Left colon (tissue), 2 donors: ENCODE data around the gene IGHMBP2. TPM values are rescaled to one million over a fixed set of nuclear protein-coding genes. Genes with fewer than 3 reads are reported as not detected.

Source experiments
- ATAC-seq: fragments of 200-7000 bp; cut with Tn5 transposase; one replicate; pipeline ENCODE4 v1.9.1; 2020; ENCODE audit warnings: mild to moderate bottlenecking, moderate library complexity
- DNase-seq, 2 donors: peaks; one replicate each; pipeline ENCODE4 v3.0.0-alpha.2; 2020
- intact Hi-C, 2 donors: fragments of 100-400 bp; cut with DNase I in 1 of 2; cut with micrococcal nuclease in 1 of 2; formaldehyde crosslinking; loops; one replicate each; pipeline versions ENCODE4 v1.11.2 to v1.14.0; 2022; cut with DNase I, micrococcal nuclease
- total RNA-seq, 2 donors: library from RNA; stranded (reverse); fragmentation: NEBNext Ultra II Directional; extraction: Animal tissue kit (Norgen Biotek cat#: 25700); gene quantifications; one replicate each; pipeline ENCODE4 v1.2.1, GENCODE V29; 2021
- donor health status: DM: no; HTN: no; CAD: no.
- donor health status: DM: yes; HTN: yes; CAD: no.

Gene IGHMBP2
- total RNA-seq, 2 donors from 2014 or later = 17.5 to 20.8 TPM

- DNase-seq = no peak
- intact Hi-C loops = no loop called here
- ATAC-seq = no peak
These were observed 32.0 kb downstream of the IGHMBP2 start for GRCh38 chr11:68935516-68936357.

DNA sequence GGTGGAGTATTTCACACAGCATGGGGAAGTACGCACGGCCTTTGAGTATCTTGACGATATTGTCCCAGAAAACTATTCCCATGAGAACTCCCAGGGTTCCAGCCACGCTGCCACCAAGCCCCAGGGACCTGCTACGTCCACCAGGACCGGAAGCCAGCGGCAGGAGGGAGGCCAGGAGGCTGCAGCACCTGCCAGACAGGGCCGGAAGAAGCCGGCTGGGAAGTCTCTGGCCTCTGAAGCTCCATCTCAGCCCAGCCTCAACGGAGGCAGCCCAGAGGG, 32.6 kb downstream of the IGHMBP2 start:
- intact Hi-C loops = no loop called here
- DNase-seq = no peak
- ATAC-seq = no peak

DNA sequence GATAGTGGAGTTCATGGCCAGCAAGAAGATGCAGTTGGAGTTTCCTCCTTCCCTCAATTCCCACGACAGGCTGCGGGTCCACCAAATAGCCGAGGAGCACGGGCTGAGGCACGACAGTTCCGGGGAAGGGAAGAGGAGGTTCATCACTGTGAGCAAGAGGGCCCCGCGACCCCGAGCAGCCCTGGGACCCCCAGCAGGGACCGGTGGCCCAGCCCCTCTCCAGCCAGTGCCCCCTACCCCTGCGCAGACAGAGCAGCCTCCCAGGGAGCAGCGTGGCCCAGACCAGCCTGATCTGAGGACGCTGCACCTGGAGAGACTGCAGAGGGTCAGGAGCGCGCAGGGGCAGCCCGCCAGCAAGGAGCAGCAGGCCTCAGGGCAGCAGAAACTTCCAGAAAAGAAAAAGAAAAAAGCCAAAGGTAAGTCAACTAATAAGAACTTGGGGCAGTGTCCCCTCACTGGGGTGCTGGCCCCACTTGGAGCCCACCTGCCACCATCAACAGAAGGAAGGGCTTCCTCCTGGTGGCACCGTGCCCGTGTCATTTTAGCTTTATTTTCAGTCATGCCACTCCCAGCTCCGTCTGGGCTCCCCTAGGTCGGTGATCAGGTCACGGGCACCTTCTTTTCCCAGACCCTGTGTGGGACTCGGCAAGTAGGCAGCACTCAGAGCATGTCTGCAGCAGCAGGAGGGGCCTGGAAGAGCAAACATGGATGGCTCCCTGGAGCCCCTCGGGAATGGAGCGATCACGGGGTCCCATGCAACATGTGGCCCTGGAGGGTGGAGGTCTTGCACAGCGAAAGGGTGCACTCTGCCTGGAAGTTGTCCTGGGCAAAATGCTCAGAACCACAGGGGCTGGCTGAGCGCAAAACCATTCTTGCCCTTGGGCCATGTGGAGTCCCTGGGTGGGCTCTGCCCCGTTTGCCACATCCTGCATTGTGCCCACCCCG, 33.3 kb downstream of the IGHMBP2 start:
- intact Hi-C loops = no loop called here
- DNase-seq (no peak), ATAC-seq (no peak)

DNA sequence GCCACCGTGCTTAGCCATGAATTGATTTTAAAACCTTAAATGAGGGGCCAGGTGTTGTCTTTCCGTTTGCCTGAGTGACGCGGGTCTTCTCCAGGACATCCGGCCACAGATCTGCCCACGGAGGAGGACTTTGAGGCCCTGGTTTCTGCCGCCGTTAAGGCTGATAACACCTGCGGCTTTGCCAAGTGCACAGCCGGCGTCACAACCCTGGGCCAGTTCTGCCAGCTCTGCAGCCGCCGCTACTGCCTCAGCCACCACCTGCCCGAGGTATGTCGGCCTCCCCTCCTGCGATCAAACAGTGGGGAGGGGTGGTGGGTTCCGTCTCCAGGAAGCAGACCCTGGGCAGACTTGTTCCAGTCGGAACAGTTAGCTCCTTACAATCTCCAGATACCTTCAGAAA, 34.4 kb downstream of the IGHMBP2 start:
- intact Hi-C loops = no loop called here
- no peak for DNase-seq
- ATAC-seq = no peak

GRCh38 chr11:68938816-68939582, 35.3 kb downstream of the IGHMBP2 start:
- no peak for DNase-seq
- intact Hi-C loops = no loop called here
- ATAC-seq = no peak

DNA sequence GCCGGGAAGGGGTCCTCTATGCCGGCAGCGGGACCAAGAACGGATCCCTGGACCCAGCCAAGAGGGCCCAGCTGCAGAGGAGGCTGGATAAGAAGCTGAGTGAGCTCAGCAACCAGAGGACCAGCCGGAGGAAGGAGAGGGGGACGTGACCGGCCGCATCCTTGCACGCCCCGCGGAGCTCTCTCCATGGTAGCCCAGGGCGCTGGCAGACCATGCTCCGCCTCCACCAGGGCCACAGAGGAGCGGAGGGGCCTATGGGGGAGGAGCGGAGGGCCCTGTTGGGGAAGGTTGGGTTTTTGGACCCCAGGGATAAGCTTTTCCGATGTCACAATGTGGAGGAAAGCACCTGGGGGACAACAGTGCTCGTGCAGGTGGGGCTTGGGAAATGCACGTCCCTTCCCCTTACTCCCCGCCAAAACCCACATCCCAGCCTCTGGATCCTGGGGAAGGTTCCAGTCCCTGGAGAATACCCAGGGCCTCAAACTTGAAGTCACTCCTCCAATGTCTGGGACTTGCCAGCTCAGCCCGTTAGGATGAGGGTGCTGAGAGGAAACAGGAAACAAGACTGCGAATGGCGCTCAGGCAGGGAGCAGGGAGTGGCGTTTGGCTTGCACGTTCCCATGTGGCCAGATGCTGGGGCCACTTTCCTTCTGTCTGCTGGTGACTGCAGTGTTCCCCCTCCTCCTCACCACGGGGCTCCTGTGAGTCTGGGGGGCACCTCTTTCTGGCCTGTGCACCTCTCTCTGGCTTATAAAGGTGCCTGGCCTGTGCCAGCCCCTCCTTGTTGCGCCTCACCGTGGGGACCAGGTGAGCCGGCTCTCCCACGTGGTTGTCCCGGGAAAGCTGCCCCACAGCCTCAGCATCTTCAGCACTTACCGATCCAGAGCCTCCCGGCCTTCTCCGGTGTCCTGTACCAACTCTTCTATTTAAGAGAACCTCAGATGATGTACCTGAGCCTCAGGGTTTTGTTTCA, 36.2 kb downstream of the IGHMBP2 start:
- ATAC-seq (no peak), DNase-seq (no peak)
- intact Hi-C loops = loop anchor here in 1 of 2 donors (10.0 kb wide), 1 partner anchor 65 kb away; no protein-coding TSS in a partner anchor

- DNase-seq (no peak), ATAC-seq (no peak)
- intact Hi-C loops = loop anchor here in 1 of 2 donors (10.0 kb wide), 1 partner anchor 64 kb away; no protein-coding TSS in a partner anchor
These were observed 37.1 kb downstream of the IGHMBP2 start for GRCh38 chr11:68940651-68941323.

DNA sequence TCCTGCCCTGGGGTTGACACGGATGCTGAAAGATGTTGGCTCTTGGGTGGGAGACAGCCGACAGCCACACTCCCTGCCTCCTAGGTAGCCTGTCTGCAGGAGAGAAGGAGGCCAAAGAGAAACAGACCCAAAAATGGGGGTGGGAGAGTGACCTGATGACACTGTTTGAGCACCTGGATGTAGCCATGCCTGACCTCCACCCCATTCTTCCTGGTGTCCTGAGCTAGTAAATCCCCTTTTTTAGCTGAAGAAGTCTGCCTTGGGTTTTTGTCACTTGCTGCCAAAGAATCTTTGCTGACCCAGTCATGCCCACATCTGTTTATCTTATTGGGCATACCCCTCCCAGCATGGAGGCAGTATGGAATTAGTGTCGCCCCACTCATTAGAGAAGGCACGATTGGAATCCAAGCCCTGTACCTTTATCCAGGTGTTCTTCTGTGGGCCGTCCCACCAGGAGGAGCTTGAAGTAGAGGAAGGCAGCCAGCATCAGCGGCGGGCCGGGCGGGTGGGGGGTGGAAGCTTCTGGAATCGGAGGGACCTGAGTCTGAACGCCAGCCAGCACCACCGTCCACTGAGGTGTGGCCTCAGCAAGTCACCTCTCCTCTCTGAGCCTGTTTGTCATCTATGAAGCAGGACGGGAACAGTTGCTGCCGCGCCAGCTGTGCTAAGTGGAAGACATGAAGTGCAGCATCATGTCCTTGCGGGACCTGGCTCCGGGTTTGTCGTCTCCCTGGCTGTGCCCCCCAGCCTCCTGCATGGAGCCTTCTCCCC, 37.8 kb downstream of the IGHMBP2 start:
- intact Hi-C loops = loop anchor here in 1 of 2 donors (10.0 kb wide), 1 partner anchor 63 kb away; no protein-coding TSS in a partner anchor
- DNase-seq (no peak), ATAC-seq (no peak)

GRCh38 chr11:68942095-68942620, 38.5 kb downstream of the IGHMBP2 start:
- no peak for ATAC-seq
- intact Hi-C loops = loop anchor here in 1 of 2 donors (10.0 kb wide), 1 partner anchor 63 kb away; no protein-coding TSS in a partner anchor
- DNase-seq = no peak

DNA sequence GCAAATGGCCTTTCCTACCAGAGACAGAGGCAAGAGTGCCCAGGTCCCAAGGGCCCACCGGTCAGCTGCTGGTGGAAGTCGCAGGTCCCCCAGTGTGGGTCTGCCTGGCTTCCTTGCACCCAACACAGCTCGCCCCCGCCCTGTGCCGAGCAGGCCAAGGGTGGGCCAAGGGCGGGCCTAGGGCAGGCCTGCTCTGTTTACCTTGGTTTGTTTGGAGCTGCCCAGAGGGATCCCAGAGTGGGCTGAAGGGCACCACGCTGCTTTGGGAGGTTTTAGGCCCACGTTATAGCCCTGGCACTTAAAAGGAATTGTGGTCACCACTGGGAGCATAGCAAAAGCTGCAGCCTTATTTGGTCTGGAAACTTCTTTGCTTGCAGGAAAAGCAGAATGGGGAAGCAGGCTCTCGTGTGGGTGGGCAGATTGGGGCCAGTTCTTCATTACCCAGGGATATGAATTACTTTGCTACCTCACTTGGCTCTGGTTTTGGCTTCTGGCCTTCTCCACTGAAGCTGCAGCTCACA, 39.1 kb downstream of the IGHMBP2 start:
- intact Hi-C loops = loop anchor here in 1 of 2 donors (10.0 kb wide), 1 partner anchor 62 kb away; no protein-coding TSS in a partner anchor
- peak; percentile 48 for ATAC-seq

GRCh38 chr11:68946416-68947090, 42.9 kb downstream of the IGHMBP2 start:
- ATAC-seq = peak; percentile 31
- no peak for DNase-seq
- intact Hi-C loops = loop anchor here in 1 of 2 donors (10.0 kb wide), 1 partner anchor 58 kb away; no protein-coding TSS in a partner anchor

More for the DNA sequence above, 39.1 kb downstream of the IGHMBP2 start:
- DNase-seq = peak in 1 of 2 donors; percentile 51

DNA sequence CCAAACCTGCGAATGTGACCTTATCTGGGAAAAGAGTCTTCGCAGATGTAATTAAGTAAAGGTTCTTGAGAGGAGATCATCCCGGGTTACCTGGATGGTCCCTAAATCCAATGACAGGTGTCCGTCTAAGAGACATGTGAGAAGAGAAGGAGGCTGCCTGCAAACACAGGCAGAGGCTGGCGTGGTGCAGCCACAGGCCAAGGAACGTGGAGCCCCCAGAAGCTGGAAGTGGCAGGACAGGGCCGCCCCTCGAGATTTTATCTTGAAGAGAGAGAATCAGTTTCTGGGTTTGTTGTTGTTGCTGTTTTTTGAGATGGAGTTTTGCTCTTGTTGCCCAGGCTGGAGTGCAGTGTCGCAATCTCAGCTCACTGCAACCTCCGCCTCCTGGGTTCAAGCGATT, 43.5 kb downstream of the IGHMBP2 start:
- DNase-seq (no peak), ATAC-seq (no peak)
- intact Hi-C loops = loop anchor here in 1 of 2 donors (10.0 kb wide), 1 partner anchor 58 kb away; no protein-coding TSS in a partner anchor

GRCh38 chr11:68948496-68948895, 44.8 kb downstream of the IGHMBP2 start:
- ATAC-seq = no peak
- no peak for DNase-seq
- intact Hi-C loops = loop anchor here in 1 of 2 donors (10.0 kb wide), 1 partner anchor 56 kb away; no protein-coding TSS in a partner anchor

DNA sequence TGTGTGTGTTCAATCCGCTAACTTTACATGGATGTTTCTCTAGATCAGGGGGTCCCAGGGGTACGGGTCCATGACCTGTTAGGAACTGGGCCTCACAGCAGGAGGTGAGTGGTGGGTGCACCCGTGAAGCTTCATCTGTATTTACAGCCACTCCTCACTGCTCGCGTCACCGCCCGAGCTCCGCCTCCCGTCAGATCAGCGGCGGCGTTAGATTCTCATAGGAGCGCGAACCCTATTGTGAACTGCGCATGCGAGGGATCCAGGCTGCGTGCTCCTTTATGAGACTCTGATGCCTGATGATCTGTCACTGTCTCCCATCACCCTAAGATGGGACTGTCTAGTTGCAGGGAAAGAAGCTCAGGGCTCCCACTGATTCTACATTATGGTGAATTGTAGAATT, 45.2 kb downstream of the IGHMBP2 start:
- DNase-seq = no peak
- no peak for ATAC-seq
- intact Hi-C loops = loop anchor here in 1 of 2 donors (10.0 kb wide), 1 partner anchor 56 kb away; no protein-coding TSS in a partner anchor

DNA sequence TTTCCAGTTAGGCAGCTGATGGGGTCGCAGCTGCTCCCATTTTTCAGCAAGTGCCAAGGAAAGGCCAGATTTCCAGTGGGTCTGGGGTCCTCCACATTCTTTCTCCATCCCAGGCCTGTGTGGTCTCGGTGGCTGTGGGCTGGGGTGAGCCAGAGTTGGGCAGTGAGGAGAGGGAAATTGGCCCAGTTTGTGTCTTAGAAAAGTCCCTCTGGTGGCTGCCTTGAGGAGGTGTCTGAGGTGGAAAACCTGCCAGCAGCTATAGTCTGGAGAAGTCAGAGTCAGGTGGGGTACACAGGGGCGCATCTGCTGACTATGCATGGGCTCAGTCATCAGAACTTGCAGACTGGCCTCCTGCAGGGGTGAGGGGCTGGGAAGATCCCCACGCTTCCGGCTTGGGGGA, 46.6 kb downstream of the IGHMBP2 start:
- intact Hi-C loops = no loop called here
- no peak for ATAC-seq
- DNase-seq = no peak
